ENCODE data around the gene CAMK1D.

CAMK1D gene

DNA sequence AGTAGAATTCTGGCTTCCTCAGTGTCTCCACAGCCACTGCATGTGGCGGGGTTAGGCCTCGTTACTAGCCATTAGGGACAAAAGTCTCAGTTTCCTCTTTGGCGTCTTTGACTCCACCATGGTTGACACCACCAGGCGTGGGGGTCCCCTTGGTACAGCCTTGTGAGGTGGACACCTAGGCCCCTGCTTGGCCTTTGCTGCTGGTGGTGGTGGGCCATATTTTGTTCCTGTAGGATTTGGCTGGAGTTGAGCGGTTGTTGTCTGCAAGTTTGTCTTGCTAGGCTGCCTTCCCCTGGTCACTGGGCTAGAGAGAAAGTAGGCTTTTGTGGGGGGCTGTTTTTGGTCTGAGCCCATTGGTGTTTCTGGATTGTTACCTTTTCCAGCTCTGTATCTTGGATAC, 272.7 kb downstream of the CAMK1D start:
- Histone ChIP-seq H3K9ac (ENCODE audit: low read depth, low read length) (no peak overlapping the region), H3K27me3 (ENCODE audit: control insufficient read depth, insufficient read depth, low read length) (no peaks in the 10 kb centered on the region), H3K4me1 (ENCODE audit: control insufficient read depth, insufficient read depth, low read length) (peaks cover 6% of the 10 kb centered on the region; the same call in 1 of the 2 replicates), H3K36me3 (ENCODE audit: control insufficient read depth, insufficient read depth, low read length) (no peaks in the 10 kb centered on the region), H3K9me3 (ENCODE audit: control insufficient read depth, insufficient read depth, low read length) (no peaks in the 10 kb centered on the region), H3K4me3 (ENCODE audit: low read depth, low read length) (no peak overlapping the region), H3K27ac (ENCODE audit: low read depth, low read length) (no peak overlapping the region)

DNA sequence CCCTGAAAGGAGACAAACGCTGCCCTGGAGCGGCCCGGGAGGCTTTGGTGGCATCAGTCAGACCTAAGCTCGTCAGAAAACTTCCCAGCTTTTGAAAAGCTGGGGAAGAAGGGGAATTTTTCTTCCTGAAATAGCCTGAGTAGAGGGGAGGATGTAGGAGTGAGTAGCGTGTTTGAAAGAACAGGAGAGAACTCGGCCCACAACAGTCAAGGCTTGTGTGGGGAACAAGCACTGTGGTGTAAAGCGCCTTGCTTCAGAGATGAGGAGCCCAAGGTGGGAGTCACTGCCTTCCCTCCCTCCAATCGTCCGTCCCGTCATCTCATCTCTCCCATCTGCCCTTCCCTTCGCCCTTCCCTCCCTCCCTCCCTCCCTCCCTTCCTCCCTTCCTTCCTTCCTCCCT, 273.3 kb downstream of the CAMK1D start:
- Histone ChIP-seq H3K4me3 (ENCODE audit: low read depth, low read length) (no peak overlapping the region), H3K36me3 (ENCODE audit: control insufficient read depth, insufficient read depth, low read length) (no peaks in the 10 kb centered on the region), H3K4me1 (ENCODE audit: control insufficient read depth, insufficient read depth, low read length) (peaks cover 6% of the 10 kb centered on the region; the same call in 1 of the 2 replicates), H3K9ac (ENCODE audit: low read depth, low read length) (no peak overlapping the region), H3K27me3 (ENCODE audit: control insufficient read depth, insufficient read depth, low read length) (no peaks in the 10 kb centered on the region), H3K9me3 (ENCODE audit: control insufficient read depth, insufficient read depth, low read length) (no peaks in the 10 kb centered on the region), H3K27ac (ENCODE audit: low read depth, low read length) (no peak overlapping the region)

DNA sequence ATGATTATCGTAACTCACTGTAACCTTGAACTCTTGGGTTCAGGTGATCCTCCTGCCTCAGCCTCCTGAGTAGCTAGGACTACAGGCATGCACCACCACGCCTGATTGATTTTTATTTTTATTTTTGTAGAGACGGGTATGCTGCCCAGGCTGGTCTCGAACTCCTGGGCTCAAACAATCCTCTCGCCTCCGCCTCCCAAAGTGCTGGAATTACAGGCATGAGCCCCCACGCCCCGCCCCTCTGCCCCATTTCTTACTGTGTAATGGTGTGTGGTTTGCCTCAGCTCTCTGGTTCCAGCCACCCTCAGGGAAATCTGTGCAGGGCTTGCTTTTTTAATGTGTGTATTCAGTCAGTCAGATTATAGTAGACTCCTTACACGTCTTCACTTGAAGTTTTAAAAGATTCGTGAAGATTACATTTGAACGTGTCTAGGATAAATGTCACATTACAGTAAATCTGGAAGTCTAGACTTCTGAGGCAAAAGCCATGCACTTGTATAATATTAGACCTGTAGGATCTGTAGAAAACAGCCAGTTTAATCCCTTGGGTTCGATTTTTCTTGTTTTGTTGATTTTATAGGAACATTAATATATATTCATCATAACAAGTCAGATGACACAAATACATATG, 276.2 kb downstream of the CAMK1D start:
- Histone ChIP-seq H3K9me3 (ENCODE audit: control insufficient read depth, insufficient read depth, low read length) (no peaks in the 10 kb centered on the region), H3K27me3 (ENCODE audit: control insufficient read depth, insufficient read depth, low read length) (no peaks in the 10 kb centered on the region), H3K9ac (ENCODE audit: low read depth, low read length) (no peak overlapping the region), H3K4me3 (ENCODE audit: low read depth, low read length) (no peak overlapping the region), H3K27ac (ENCODE audit: low read depth, low read length) (no peak overlapping the region), H3K36me3 (ENCODE audit: control insufficient read depth, insufficient read depth, low read length) (no peaks in the 10 kb centered on the region), H3K4me1 (ENCODE audit: control insufficient read depth, insufficient read depth, low read length) (peaks cover 11% of the 10 kb centered on the region)

DNA sequence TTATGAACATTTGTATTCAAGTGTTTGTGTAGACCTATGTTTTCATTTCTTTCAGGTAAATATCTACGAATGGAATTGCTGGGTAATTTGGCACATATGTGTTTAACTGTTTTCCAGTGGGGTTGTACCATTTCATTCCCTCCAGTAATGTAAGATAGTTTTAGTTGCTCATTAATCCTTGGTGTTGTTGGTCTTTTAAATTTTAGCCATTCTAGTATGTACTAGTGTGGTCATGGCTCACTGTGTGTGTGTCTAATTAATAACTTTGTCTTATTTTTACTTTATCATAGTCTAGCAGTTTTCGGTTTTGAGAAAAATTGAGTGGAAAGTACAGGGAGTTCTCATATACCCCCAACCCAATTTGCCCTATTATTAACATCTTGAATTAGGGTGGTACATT, 278.8 kb downstream of the CAMK1D start:
- H3K27me3 ChIP-seq (ENCODE audit: control insufficient read depth, insufficient read depth, low read length), result no peaks in the 10 kb centered on the region
- peaks cover 11% of the 10 kb centered on the region for H3K4me1 ChIP-seq (ENCODE audit: control insufficient read depth, insufficient read depth, low read length)
- H3K9ac ChIP-seq (ENCODE audit: low read depth, low read length), result no peak overlapping the region
- H3K9me3 ChIP-seq (ENCODE audit: control insufficient read depth, insufficient read depth, low read length), result peaks cover 4% of the 10 kb centered on the region; the same call in 1 of the 2 replicates
- no peaks in the 10 kb centered on the region for H3K36me3 ChIP-seq (ENCODE audit: control insufficient read depth, insufficient read depth, low read length)
- no peak overlapping the region for H3K27ac ChIP-seq (ENCODE audit: low read depth, low read length)
- no peak overlapping the region for H3K4me3 ChIP-seq (ENCODE audit: low read depth, low read length)

DNA sequence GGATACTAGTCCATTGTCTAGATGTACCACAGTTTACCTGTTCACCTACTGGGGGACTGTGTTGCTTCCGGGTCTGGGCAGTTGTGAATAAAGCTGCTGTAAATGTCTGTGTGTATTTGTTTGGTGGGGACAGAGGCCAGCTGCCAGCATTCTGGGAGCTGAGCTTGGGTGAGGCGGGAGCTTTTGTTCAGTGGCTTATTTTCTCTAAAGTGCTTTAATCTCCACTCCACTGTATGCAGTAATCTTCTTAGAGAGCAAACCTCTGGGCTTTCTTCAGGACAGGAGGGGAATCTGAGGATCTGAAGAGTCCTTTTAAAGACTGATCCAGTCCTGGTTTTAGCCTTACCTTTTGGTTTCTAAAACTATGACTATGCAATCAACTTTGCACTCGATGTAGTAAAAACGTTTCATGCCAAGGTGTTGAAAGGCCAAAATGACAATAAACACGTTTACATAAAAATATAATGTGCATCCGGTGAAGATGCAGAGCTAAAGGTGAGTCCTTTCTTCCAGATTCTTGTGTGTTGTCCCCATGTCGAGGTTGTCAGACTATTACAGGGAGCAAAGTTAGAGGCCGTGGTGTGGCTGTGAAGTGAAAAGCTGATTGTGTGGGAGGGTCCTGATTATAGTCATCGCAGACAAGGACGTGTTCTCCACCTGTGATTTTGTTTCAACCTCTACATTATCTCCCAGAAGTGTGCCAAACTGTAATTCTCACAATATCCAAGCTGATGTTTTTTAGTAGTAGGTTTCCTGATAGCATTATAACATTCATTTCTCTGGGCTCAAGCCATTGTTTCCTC, 279.8 kb downstream of the CAMK1D start:
- Histone ChIP-seq H3K4me1 (ENCODE audit: control insufficient read depth, insufficient read depth, low read length) (peaks cover 11% of the 10 kb centered on the region), H3K36me3 (ENCODE audit: control insufficient read depth, insufficient read depth, low read length) (no peaks in the 10 kb centered on the region), H3K9me3 (ENCODE audit: control insufficient read depth, insufficient read depth, low read length) (peaks cover 4% of the 10 kb centered on the region; the same call in 1 of the 2 replicates), H3K9ac (ENCODE audit: low read depth, low read length) (no peak overlapping the region), H3K4me3 (ENCODE audit: low read depth, low read length) (no peak overlapping the region), H3K27ac (ENCODE audit: low read depth, low read length) (no peak overlapping the region), H3K27me3 (ENCODE audit: control insufficient read depth, insufficient read depth, low read length) (no peaks in the 10 kb centered on the region)

DNA sequence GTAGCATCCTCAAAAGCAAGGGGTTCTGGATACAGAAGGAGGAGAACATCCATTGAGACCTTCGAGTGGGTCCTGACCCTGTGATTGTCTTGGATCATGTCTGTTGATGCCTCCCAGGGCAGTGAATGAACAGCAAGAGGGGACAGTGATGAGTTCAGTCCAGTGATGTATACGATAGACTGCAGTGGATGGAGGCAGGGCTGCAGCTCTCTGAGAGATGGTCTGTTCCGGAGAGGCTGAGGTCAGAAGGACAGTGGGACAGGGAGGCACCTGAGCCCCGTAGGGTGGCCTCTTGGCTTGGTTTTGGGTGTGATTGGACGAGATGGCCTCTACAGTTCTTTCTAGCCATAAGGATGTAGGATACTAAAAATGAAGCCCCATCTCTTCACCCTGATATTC, 280.4 kb downstream of the CAMK1D start:
- Histone ChIP-seq H3K36me3 (ENCODE audit: control insufficient read depth, insufficient read depth, low read length) (no peaks in the 10 kb centered on the region), H3K27me3 (ENCODE audit: control insufficient read depth, insufficient read depth, low read length) (no peaks in the 10 kb centered on the region), H3K4me1 (ENCODE audit: control insufficient read depth, insufficient read depth, low read length) (peaks cover 11% of the 10 kb centered on the region), H3K27ac (ENCODE audit: low read depth, low read length) (no peak overlapping the region), H3K9me3 (ENCODE audit: control insufficient read depth, insufficient read depth, low read length) (peaks cover 4% of the 10 kb centered on the region; the same call in 1 of the 2 replicates), H3K9ac (ENCODE audit: low read depth, low read length) (no peak overlapping the region), H3K4me3 (ENCODE audit: low read depth, low read length) (no peak overlapping the region)

DNA sequence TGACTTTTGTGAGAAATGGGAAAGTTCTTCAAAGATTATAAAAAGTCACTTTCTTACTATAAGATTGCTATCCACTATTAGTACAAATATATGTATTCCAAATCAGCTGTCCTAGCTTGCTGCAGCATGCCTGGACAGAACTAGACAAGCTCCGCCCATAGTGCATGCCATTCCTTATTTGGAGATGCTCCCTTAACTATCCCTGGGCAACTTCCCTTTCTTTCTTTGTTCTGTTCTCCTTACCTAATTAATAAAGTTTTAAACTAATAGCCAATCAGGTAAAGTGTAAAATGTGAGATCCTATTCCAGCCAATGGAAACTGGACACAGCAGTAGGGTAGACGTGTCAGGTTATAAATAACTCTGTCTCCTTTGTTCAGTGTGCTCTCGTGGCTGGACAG, 281.9 kb downstream of the CAMK1D start:
- Histone ChIP-seq H3K4me3 (ENCODE audit: low read depth, low read length) (no peak overlapping the region), H3K27me3 (ENCODE audit: control insufficient read depth, insufficient read depth, low read length) (no peaks in the 10 kb centered on the region), H3K9me3 (ENCODE audit: control insufficient read depth, insufficient read depth, low read length) (peaks cover 4% of the 10 kb centered on the region; the same call in 1 of the 2 replicates), H3K36me3 (ENCODE audit: control insufficient read depth, insufficient read depth, low read length) (no peaks in the 10 kb centered on the region), H3K4me1 (ENCODE audit: control insufficient read depth, insufficient read depth, low read length) (peaks cover 5% of the 10 kb centered on the region), H3K9ac (ENCODE audit: low read depth, low read length) (no peak overlapping the region), H3K27ac (ENCODE audit: low read depth, low read length) (no peak overlapping the region)

DNA sequence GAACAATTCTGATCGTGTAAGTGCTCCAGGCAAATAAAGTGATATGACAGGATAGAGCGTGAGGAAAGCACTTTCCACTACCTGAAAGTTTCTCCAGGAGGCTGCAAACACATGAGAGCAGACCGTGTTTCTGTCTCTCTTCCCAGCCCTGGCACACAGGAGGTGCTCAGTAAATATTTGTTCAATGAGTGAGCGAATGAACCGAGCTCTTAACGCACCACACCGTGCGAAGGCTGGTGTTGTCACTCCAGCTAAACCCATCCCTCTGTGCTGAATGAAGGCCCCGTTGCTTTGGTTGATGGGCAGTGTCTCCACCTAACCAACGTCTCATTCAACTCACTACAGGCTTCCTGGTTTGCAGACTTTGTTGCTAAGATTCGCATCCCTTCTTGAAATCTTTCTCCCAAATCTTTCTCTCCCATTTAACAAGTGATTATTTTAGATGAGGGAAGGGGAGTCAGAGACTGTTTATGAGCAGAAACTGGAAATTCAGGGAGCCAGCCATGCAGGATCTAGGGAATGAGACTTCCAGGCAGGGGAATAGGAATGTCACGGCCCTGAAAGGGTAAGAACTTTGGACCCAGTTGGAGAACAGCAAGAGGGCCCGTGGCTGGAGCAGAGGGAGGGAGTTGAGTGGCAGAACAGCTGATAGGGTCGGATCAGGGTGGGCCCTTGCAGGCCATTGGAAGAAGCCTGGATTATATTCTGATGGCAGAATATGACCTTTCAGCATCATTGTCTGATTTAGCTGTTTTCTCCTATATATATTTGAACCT, 282.6 kb downstream of the CAMK1D start:
- H3K27me3 ChIP-seq (ENCODE audit: control insufficient read depth, insufficient read depth, low read length), result no peaks in the 10 kb centered on the region
- H3K4me3 ChIP-seq (ENCODE audit: low read depth, low read length), result no peak overlapping the region
- H3K27ac ChIP-seq (ENCODE audit: low read depth, low read length), result no peak overlapping the region
- peaks cover 5% of the 10 kb centered on the region for H3K4me1 ChIP-seq (ENCODE audit: control insufficient read depth, insufficient read depth, low read length)
- H3K9me3 ChIP-seq (ENCODE audit: control insufficient read depth, insufficient read depth, low read length), result peaks cover 4% of the 10 kb centered on the region; the same call in 1 of the 2 replicates
- no peak overlapping the region for H3K9ac ChIP-seq (ENCODE audit: low read depth, low read length)
- no peaks in the 10 kb centered on the region for H3K36me3 ChIP-seq (ENCODE audit: control insufficient read depth, insufficient read depth, low read length)

DNA sequence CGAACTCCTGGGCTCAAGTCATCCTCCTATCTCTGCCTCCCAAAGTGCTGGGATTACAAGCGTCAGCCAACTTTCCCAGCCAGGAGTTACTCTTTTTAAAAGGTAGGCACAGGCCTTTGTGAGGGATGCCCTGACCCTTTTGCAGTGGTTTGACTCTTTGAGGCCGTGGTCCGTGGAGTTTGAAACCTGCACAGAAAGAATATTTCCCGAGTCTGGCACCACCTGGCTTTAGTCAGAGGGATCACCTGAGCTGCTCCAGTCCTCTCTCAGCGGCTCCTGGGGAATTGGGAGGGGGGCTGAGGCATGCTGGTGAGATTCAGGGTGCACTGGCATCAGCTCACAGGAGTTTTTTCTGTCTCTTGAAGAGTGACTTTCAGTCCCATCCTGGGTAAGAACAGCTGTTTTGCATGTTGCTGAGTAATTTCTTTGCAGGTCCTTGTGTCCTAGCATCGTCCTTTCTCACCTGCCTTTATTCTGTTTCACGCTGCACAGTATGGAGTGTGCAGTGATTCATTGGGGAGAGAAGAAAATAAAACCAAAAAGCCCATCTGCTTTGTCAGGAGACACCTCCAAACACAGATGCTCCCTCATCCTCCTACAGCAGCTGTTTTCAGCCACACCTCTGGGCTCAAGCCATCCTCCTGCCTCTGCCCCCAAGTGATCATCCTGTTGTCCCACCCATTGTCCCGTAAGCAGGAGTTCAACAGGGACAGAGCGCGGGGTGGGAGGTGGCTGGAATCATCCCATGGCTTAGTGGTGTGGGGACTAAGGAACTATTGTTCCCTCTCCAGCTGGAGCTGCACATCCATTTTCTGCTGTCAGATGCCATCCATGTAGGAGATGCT, 284.7 kb downstream of the CAMK1D start:
- Histone ChIP-seq H3K9ac (ENCODE audit: low read depth, low read length) (no peak overlapping the region), H3K36me3 (ENCODE audit: control insufficient read depth, insufficient read depth, low read length) (no peaks in the 10 kb centered on the region), H3K4me1 (ENCODE audit: control insufficient read depth, insufficient read depth, low read length) (peaks cover 19% of the 10 kb centered on the region), H3K27ac (ENCODE audit: low read depth, low read length) (no peak overlapping the region), H3K9me3 (ENCODE audit: control insufficient read depth, insufficient read depth, low read length) (peaks cover 4% of the 10 kb centered on the region; the same call in 1 of the 2 replicates), H3K27me3 (ENCODE audit: control insufficient read depth, insufficient read depth, low read length) (no peaks in the 10 kb centered on the region), H3K4me3 (ENCODE audit: low read depth, low read length) (no peak overlapping the region)

DNA sequence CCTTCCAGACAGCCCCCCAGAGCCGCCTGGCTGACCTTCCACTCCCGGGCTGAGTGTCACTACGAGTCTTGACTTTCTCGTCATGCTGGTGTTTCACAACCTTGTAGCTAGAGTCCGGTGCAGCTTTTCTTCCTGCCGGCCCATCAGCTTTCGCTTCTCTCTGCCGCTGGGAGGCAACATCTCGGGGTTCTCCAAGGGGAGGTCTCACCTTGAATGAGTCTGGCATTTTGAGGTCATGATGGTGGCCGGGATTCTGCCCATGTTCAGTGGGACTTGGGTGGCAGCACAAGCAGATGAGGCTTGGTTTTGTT, 285.2 kb downstream of the CAMK1D start:
- Histone ChIP-seq H3K9me3 (ENCODE audit: control insufficient read depth, insufficient read depth, low read length) (peaks cover 4% of the 10 kb centered on the region; the same call in 1 of the 2 replicates), H3K27me3 (ENCODE audit: control insufficient read depth, insufficient read depth, low read length) (no peaks in the 10 kb centered on the region), H3K36me3 (ENCODE audit: control insufficient read depth, insufficient read depth, low read length) (no peaks in the 10 kb centered on the region), H3K4me3 (ENCODE audit: low read depth, low read length) (no peak overlapping the region), H3K9ac (ENCODE audit: low read depth, low read length) (no peak overlapping the region), H3K4me1 (ENCODE audit: control insufficient read depth, insufficient read depth, low read length) (peaks cover 15% of the 10 kb centered on the region), H3K27ac (ENCODE audit: low read depth, low read length) (no peak overlapping the region)

Measured in HUES48 (cell line).